NCI-H524 treated with DMSO at 0.1 percent for 48 hours (cell line): ENCODE measurements around the gene ELF5.

Experiments
- DNase-seq: peaks from one replicate; lab custom pipeline; 2025; lab: John Stamatoyannopoulos, UW

ELF5 gene

GRCh38 chr11:34492806-34493414 lies 20.7 kb downstream of the ELF5 start:
- DNase-seq = peak; percentile 9

GRCh38 chr11:34490304-34490703 lies 23.3 kb downstream of the ELF5 start:
- no peak for DNase-seq

- no peak for DNase-seq
Observed at GRCh38 chr11:34488855-34489557, 24.6 kb downstream of the ELF5 start.

- no peak for DNase-seq
Observed at GRCh38 chr11:34487430-34487829, 26.2 kb downstream of the ELF5 start.

GRCh38 chr11:34483106-34483874 lies 30.3 kb downstream of the ELF5 start:
- DNase-seq = no peak

GRCh38 chr11:34481307-34481706 lies 32.3 kb downstream of the ELF5 start:
- DNase-seq = no peak

GRCh38 chr11:34480314-34480713 lies 33.3 kb downstream of the ELF5 start:
- no peak for DNase-seq

GRCh38 chr11:34478845-34479663 lies 34.5 kb downstream of the ELF5 start:
- no peak for DNase-seq

- no peak for DNase-seq
Observed at GRCh38 chr11:34476849-34477248, 36.7 kb downstream of the ELF5 start.

- DNase-seq = no peak
Observed at GRCh38 chr11:34475656-34476055, 37.9 kb downstream of the ELF5 start.

GRCh38 chr11:34473603-34474169 lies 39.9 kb downstream of the ELF5 start:
- no peak for DNase-seq

- no peak for DNase-seq
Observed at GRCh38 chr11:34468209-34468841, 45.3 kb downstream of the ELF5 start.

- DNase-seq = no peak
Observed at GRCh38 chr11:34466802-34467488, 46.6 kb downstream of the ELF5 start.

GRCh38 chr11:34464591-34465051 lies 49.0 kb downstream of the ELF5 start:
- DNase-seq = no peak

GRCh38 chr11:34461215-34461614 lies 52.4 kb downstream of the ELF5 start:
- DNase-seq = no peak

- no peak for DNase-seq
Observed at GRCh38 chr11:34460278-34460677, 53.3 kb downstream of the ELF5 start.

GRCh38 chr11:34459507-34460162 lies 54.0 kb downstream of the ELF5 start:
- DNase-seq = no peak

GRCh38 chr11:34458525-34458924 lies 55.1 kb downstream of the ELF5 start:
- DNase-seq = no peak

GRCh38 chr11:34457607-34458006 lies 56.0 kb downstream of the ELF5 start:
- DNase-seq = no peak
